ENCODE data around the gene ANKRD22.

GRCh38 chr10:88833156-88833555, 18.5 kb downstream of the ANKRD22 start:
- TF ChIP-seq, protein P1, sequence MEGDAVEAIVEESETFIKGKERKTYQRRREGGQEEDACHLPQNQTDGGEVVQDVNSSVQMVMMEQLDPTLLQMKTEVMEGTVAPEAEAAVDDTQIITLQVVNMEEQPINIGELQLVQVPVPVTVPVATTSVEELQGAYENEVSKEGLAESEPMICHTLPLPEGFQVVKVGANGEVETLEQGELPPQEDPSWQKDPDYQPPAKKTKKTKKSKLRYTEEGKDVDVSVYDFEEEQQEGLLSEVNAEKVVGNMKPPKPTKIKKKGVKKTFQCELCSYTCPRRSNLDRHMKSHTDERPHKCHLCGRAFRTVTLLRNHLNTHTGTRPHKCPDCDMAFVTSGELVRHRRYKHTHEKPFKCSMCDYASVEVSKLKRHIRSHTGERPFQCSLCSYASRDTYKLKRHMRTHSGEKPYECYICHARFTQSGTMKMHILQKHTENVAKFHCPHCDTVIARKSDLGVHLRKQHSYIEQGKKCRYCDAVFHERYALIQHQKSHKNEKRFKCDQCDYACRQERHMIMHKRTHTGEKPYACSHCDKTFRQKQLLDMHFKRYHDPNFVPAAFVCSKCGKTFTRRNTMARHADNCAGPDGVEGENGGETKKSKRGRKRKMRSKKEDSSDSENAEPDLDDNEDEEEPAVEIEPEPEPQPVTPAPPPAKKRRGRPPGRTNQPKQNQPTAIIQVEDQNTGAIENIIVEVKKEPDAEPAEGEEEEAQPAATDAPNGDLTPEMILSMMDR (IDR thresholded peaks at IDR 0.05), result no peak
- no peak for TF ChIP-seq POLR2A (IDR thresholded peaks at IDR 0.05)

All from adrenal gland (tissue), 5 donors.